NCI-H146 (cell line): ENCODE measurements around the gene DLG2.

Experiments
- DNase-seq: peaks from one replicate; lab custom pipeline; 2025; lab: John Stamatoyannopoulos, UW

DLG2 gene

DNA sequence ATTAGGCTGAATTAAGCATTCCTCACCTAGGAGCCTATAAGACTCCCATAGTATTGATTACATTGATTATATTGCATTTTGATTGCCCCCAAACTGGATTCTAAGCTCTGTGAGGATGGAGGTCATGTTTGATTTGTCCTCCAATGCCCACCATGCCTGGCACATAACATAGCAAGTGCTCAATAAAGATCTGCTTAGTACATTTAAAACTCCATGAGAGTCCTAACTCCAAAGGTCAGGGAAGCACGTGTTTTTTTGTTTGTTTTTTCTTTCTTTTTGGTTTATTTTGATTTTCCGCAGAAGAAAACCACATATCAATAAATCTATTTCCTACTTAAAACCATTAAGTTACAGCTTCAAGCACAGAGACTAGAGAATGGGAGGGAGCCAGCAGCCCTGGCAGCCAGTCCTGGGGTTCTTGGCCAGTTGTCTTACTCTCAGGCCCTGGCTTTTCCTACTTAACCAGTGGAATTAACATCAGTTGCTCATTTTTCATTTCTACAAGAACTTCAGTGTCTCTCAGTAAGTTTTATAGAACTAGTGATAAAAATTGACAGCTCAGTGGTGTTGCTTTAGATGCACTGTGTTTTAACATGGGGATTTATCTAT lies 1911.1 kb downstream of the DLG2 start:
- DNase-seq: no peak

DNA sequence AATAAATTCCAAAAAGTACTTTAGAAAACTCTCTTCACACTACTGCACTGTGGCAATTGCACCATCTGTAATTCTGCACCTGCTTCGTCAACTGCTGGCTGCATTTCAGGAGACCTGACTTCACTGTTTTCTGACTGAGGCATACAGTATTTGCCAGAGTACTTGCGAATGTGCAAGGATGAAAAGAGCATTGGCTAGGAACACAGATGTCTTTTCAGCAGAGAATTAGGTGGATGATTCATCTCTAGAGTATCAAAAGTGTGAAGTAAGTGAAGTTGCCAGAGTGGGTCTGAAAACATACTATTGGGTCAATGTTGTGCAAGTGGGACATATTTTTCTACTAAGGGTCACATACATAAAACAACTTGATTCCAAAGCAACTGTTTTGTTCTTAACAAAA lies 1913.4 kb downstream of the DLG2 start:
- no peak for DNase-seq

DNA sequence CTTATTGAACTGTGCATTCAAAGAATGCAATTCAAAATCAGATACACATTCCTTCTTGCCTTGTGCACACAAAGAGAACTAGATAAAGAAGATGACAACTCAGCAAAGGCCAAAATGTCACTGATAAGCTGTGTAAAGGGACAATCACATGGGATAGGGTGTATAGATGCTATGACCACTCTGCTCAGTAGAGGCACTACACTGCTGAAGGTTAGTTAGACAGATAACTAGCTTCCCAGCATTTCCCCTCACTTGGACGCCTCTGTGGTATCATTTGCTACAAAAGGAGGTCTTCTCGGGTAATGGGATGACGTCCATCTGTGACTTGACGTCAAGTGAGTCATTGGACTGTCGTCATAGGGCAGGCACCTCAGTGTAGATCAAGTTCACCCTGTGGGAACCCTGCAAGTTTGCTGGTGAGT lies 1916.0 kb downstream of the DLG2 start:
- DNase-seq: no peak

DNA sequence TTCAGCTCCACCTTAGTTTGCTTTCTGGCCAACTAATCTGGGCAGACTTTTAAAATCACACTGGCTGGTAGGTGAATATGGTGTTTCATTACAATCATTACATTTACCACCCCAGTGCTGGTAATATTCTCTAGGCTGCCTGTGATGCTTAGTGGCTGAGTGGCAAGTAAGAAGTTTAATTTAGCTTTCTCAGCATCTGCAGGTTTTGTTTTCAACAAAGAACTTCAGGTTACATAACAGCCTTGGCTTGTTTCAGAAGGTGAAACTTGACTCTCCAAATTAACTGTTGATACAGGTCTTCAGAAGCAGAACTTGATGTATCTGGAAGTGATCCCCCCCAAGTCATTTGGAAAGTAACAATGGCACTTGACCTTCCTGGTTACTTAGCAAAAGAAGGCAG lies 1917.7 kb downstream of the DLG2 start:
- no peak for DNase-seq

DNA sequence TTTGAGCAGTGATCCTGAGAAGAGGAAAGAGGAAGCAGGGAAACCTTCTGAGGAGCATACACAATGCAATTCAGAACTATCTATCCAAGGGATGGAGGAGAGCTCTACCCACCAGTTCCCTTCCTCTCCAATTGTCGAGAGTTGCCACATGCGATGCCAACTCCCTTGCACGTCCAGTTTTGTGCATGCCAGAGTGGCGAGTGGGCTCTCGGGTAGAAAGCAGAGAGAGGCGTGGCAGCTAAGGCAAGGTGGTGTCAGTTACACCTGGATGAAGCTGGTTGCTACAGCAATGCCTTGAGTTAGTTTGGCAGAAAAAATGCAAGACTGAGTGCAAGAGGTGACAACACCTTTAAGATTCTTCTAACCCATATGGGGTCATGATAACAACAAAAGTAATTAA lies 1920.6 kb downstream of the DLG2 start:
- no peak for DNase-seq

DNA sequence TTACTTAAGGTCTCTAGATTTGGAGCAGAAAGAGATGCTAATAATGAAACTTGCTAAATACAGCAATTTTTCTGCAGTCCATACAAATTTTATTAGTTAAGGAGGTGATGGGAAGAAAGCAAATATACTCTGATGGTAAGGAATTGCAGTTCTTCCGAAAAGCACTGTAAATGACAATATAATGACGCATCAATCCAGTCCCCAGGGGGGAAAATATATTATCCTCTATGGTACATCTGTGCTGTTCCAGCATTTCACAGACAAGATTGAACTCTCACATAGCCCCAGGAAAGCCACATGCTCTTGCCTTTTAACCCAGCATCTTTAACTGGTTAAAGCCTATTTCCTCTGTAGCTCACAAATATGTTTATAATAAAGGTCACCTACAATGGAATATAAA lies 1924.3 kb downstream of the DLG2 start:
- DNase-seq: no peak

DNA sequence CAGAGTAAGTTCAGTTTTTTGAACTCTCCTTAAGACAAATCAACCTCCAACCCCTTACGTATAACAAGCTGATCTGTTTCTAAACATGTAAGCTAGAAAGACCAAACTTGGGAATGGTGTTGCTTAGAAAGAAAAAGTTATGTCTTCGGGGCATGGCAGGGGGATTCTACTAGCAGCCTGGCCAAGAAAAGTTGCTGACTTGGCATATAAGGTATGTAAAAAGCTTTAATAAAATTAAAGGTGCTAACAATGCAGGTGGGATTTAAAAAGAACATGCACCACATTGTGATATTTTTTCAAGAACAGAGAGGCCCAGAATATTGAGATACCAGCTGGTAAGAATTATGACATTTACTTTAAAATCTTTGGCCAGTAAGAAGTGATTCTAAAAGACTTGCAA lies 1929.6 kb downstream of the DLG2 start:
- DNase-seq: no peak

DNA sequence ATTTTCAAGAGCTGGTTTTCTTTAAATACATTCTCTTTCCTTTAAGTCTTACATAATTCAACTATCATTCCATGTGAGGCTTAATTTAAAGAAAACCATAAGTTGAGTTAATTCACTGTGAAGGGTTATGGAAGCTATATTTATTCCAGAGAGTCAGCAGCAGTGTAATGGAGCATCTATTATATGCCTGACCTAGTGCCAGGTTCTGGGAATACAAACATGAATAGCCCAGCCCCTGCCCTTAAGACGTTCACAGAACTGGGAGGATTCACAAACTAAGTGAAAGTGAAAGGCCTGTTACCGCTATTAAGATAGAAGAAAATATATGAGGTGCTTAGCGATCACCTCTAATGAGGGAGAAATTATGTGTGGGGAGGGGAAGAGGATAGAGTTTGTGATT lies 1932.1 kb downstream of the DLG2 start:
- DNase-seq: no peak

DNA sequence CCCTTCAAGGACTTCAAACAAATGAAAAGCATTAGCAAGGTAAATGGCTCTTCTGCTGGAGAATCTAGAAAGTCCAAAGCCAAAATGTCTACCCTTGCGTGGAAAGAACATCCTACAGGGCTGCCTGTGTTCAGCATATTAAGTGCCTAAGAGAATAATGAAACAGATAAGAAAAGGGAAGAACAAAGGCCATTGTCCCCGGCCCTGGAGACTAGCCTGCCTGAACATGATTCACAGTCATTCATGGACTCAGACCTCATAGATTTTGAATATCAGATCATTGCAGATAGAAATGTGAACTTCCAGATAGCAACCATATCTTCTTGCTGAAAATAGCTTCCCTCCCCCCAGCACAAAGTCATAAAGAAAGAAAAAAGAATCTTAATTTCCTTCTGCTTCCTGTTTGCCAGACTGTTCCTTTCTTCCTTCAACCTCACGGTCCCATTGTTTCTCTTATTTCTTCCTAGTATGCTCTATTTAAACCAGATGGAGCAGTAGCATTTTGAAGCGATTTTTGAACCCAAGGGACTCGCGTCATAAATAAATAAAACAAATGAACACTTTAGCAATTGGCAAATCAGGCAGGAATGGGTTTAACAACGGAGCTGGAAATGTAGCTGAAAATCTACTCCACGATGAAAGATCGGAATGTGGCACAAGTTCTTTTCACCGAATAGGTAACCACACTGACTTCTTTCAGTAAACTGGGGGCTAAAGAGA lies 1932.8 kb downstream of the DLG2 start:
- no peak for DNase-seq

DNA sequence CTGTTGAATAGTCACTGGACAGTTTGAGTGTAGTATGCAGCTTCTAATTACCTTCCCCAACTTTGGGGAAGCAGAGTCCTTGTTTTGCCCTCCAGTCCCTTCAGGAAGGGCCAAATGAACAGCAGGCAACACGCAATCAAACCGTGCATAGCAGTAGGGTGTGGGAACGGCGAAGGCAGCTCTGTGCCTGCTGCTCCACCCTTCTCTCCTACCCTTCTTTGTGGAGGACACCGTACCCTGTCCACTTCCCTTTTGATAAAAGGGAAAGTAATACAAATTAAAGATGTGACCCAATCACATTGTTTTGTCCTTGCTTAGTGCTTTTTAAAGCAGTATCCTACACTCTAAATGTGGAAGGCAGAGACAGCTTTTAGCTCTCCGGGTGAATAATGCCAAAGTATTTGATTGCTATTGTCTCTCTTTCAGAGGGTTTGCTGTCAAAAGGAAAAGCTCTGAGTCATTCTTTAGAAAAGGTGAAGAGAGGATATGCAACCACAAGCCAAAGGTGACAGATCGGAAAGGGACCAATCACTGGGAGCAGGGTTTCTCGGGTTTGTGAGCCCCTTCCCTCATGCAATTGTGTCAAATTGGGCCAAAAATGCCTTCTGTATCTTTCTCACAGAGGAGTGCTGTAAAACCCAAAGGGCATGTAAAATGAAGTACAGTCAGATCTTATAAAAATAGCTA lies 1933.7 kb downstream of the DLG2 start:
- DNase-seq: no peak

DNA sequence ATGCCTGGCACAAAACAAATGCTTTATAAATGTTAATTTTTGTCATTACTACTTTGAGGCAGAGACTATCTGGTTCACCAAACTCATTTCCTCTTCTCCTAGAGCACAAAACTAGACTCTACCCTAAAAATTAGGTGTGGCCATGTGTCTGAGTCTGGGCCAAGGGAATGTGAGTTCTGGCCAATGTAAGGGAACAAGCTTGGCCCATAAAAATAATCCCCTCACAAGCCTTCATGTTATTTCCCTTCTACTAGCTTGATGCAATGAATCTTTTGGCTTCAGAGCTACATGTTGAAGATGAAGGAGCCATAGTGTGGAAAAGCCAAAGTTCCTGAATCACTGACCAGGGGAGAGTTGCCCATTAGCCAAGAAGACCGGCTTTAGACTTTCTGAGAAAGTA lies 1934.5 kb downstream of the DLG2 start:
- DNase-seq: no peak

DNA sequence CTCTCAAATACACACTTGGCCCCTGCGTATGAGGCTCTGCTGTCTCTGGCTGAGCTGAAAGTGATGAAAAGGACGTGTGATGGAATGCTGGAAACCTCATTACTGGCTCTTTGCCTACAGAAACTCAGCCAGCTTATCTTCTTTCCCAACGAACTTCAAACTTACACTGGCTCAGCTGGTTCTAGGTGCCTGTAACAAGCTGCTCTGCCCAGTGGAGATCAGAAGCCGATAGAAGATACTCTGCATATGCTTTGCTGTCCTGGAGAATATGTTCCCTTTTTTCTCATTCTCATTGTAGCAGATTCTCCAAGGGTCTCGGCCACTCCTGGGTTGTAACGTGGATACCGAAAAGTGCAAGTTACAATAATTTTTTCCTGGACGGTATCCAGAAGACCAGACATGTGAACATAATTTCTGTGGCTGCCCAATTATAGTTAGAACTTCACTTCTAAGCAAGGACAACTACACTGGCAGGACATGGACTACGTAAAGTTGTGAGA lies 1935.6 kb downstream of the DLG2 start:
- DNase-seq: no peak

DNA sequence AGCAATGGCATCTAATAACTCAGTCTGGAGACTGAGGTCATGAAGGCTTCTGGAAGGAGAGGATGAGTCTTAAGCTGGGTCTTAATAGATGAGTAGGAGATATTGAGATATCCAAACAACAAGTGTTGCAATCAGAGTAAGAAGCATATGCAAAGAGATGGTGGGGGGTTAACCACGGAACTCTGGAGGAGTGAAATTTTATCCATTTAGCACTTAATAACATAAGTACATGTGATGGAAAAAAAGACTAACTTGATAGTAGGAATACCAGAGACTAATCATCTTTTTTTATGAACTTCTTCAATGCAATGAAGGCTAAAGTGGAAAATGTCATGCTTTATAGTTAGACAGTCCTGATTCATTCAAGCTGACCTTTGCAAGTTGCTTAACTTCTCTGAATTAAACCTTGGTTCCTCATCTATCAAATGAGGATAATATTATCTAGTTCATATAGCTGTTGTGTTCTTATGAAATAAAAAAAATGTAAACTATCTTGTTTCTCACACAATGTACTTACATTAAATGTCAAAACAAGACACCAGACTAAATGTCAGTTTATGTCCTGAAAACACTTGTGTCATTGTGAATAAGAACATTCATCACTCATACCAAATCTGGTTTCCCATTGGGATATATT lies 1937.9 kb downstream of the DLG2 start:
- DNase-seq: no peak

DNA sequence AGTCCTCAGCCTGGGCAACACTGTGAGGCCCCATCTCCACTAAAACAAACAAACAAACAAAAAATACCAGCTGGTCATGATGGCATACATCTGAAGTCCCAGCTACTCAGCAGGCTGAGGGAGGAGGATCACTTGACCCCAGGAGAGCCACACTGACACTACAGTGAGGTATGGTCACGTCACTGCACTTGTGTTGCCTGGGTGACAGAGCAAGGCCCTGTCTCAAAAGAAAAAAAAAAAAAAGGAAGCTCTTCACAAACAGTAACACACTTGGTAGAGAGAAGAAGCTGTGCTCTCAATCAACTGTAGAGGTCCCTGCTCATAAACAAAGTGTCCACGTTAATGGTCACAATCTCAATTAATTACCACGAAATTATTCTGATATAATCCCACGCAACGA lies 1939.4 kb downstream of the DLG2 start:
- DNase-seq: no peak

DNA sequence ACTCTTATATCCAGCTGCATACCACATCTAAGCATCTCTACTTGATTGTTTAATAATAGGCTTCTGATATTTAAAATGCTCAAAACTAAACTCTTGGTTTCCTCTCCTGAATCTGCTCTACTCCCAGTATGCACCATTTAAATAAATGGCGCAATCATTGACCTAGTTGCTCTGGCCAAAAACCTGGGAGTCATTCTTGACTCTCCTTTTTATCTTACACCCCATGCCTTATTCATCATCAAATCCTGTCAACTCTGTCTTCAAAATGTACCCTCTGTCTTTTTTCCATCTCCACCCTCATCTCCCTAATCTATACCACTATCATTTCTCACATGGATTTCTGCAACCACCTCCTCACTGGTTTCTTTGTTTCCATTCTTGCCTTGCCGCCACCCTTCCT lies 1941.4 kb downstream of the DLG2 start:
- DNase-seq: no peak

DNA sequence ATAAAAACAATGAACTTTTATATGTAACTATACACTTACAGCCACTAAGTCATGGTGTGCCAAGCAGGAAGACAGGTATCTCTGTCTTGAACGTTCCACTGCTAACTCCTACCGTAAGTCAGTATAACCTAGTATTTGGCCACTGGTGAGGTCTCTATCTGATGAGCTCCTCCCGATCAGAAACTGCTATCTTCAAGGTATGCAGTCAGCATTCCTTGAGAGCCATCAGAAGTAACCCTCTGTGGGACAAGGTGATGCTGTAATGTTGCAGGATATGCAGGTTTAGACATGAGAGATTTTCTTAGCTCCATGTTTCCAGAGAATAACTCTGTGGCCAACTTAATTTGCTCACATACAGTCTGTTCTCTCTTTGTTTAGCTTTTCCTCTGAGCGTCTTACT lies 1943.1 kb downstream of the DLG2 start:
- DNase-seq: no peak

DNA sequence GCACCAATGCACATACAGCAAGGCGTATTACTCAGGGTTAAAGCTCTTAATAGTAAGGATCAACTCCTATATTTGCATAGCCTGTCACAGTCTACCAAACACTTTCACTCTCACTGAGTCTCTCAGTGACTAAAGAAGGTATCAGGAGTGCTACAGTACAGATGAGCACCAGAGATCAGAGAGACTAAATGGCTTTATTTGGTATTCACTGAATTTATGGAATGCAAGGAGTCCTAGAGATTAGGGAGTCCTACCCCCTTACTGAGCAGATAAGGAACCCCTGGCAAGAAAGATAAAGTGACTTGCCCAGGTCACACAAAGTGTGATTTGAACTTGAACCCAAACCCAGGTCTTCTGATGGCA lies 1944.6 kb downstream of the DLG2 start:
- DNase-seq: no peak

DNA sequence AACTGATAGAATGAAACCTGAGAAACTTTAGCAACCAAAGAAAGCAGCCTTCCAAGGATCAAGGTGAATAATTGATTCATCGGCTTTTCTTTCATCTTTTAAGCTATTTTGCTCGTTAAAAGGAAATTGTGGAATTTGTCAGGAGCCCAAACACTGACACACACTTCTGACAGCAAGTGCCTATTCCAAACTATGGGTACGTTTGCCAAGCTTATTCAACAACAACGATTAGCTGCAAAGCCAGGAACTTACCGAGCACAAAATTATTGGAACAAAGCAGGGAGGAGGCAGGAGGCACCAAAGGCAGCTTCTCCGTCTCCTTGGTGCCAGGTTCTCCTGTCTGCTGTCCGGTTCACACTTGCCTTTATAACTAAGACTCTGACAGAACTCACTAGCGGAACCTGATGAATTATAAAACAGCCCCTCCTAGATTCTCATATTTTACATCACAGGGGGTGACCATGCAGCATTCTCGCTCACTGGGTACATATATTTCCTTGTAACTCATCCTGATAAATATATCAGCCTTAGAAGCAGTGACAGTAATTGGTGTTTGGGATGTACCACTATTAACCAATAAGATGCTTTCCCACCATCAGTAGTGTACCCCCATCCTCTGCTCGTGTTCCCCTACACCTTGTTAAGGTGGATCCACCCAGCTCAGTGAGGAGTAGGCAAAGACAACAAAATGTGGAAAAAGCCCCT lies 1945.1 kb downstream of the DLG2 start:
- DNase-seq: no peak

DNA sequence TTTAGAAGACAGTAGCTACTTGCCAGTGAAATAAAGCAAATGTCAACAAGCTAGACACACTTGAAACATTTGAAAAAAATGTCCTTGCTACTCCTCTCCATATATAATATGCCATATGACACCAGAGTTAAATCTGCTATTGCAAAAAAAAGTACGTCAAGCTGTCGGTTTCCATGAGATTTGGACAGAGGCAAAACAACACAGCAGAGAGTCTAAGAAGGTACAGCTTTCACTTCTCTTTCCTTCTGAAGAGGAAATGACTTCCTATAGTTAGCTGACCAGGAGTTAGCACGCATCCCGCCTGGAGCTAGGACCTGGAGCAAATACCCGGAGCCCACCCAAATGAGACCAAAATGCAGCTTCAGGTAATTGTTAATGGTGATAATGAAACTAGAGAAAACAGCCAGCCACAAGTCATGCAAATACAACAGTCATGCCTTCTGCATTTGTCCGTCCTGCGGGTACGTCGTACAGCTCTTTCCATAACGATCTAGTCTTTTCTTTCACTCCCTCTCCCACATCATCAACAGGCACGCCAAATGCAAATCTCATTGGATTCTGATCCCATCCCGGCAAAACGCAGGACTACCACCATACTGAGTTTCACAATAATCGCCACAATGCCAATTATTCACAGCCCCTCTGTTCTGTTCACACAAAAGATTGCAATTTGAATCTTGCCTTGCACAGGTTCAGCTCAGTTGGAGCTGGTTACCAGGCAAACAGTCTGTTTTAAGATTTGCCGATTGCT lies 1945.9 kb downstream of the DLG2 start:
- DNase-seq: no peak

DNA sequence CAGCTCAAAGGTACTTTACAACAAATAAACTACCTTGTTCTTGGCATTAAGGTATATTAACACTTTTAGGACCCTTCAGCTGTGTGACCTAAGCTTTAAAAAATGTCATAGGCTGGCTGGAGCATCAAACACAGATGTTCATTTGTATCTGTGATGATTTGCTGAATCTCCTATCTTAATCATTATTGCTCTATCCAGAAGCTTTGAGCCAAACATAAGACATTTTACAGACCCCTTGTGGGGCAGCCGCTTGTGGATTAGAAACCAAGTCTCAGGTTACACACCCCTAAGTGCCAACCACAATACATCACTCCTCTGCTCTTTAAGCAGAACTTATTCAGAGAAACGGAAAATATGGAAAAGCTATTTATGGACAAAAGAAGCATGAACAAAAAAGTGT lies 1946.8 kb downstream of the DLG2 start:
- no peak for DNase-seq

DNA sequence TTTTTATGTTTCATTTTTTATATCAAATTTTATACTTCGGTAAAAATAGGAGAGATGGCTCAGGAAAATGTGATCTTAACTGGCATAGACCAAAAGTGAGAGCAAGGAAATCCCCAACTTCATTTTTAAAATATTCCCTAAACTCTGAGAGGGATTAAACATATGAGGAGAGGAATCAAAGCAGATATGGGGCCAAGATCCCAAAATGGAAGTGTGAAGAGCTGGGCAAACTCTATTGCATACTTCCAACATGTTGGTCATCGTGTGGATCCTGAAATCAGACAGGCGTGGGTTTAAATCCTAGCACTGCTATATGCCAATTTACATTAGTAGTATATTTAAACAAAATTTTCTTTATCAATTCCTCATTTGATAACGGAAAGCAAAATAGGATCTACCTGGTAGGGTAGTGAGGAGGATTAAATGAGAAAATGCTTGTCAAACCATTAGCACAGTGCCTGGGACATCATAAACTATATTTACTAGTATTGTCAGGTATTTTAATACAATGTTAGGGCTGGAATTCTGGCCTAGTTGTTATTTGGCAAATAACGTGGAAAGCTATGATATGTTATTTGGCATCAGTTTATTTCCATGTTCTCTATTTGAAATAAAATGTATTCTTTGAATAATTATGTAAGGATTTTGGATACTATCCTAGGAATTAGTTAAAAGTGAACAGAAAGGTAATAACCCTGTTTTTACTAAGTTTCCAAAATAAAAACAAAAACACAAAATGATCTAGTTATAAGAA lies 1948.1 kb downstream of the DLG2 start:
- DNase-seq: no peak
